ENCODE data around the gene AP2A1. TPM values are rescaled to one million over a fixed set of nuclear protein-coding genes. Genes with fewer than 3 reads are reported as not detected.

Gene AP2A1
- total and polyA plus RNA-seq, 2 donors (not counting 1 experiment from before 2014, with no cell fraction given): 64.2 to 95.0 TPM

GRCh38 chr19:49749771-49750170 is 17.0 kb upstream of the AP2A1 start:
- H3K4me2 ChIP-seq (ENCODE audit: extremely low read depth, insufficient read depth, low read length): no peak overlapping the region
- no peaks in the 10 kb centered on the region for H3K27me3 ChIP-seq (ENCODE audit: control insufficient read depth, insufficient read depth, low read length)
- no peaks in the 10 kb centered on the region for H3K9me3 ChIP-seq (ENCODE audit: control insufficient read depth, insufficient read depth, low read depth, low read length)
- H3K4me3 ChIP-seq (replicated peaks in 1 of 4; ENCODE audit: control extremely low read depth in 1 of 4, insufficient read depth in 1 of 4, low read depth in 3 of 4, low read length in 4 of 4): no peak overlapping the region
- no peak overlapping the region for H2AFZ ChIP-seq (ENCODE audit: low read length)
- no peak overlapping the region for H3K9ac ChIP-seq (ENCODE audit: insufficient read depth, low read length)
- no peaks in the 10 kb centered on the region for H3K36me3 ChIP-seq (ENCODE audit: control insufficient read depth, insufficient read depth, low read length)
- peak; percentile 29 to 46 for DNase-seq (ENCODE audit: low read depth in 2 of 2)
- H3K79me2 ChIP-seq (ENCODE audit: control insufficient read depth, insufficient read depth, low read length): no peaks in the 10 kb centered on the region
- H3K4me1 ChIP-seq (ENCODE audit: control insufficient read depth, extremely low read depth, insufficient read depth, low read length): no peaks in the 10 kb centered on the region
- no peaks in the 10 kb centered on the region for H4K20me1 ChIP-seq (ENCODE audit: control insufficient read depth, extremely low read depth, insufficient read depth, low read length)
- no peak overlapping the region for H3K27ac ChIP-seq (ENCODE audit: insufficient read depth, low read length)
- TF ChIP-seq, protein P1, sequence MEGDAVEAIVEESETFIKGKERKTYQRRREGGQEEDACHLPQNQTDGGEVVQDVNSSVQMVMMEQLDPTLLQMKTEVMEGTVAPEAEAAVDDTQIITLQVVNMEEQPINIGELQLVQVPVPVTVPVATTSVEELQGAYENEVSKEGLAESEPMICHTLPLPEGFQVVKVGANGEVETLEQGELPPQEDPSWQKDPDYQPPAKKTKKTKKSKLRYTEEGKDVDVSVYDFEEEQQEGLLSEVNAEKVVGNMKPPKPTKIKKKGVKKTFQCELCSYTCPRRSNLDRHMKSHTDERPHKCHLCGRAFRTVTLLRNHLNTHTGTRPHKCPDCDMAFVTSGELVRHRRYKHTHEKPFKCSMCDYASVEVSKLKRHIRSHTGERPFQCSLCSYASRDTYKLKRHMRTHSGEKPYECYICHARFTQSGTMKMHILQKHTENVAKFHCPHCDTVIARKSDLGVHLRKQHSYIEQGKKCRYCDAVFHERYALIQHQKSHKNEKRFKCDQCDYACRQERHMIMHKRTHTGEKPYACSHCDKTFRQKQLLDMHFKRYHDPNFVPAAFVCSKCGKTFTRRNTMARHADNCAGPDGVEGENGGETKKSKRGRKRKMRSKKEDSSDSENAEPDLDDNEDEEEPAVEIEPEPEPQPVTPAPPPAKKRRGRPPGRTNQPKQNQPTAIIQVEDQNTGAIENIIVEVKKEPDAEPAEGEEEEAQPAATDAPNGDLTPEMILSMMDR (conservative IDR thresholded peaks at IDR 0.05 in 1 of 2, IDR thresholded peaks at IDR 0.05 in 1 of 2; ENCODE audit: low read depth in 1 of 2, low read length in 2 of 2): no peak
- no peak for TF ChIP-seq EZH2 (IDR thresholded peaks at IDR 0.05; ENCODE audit: low read length, missing control alignments)

- TF ChIP-seq, protein P1 (conservative IDR thresholded peaks at IDR 0.05 in 1 of 2, IDR thresholded peaks at IDR 0.05 in 1 of 2; ENCODE audit: low read depth in 1 of 2, low read length in 2 of 2): no peak
- TF ChIP-seq EZH2 (IDR thresholded peaks at IDR 0.05; ENCODE audit: low read length, missing control alignments): no peak
- no peak overlapping the region for H3K4me2 ChIP-seq (ENCODE audit: extremely low read depth, insufficient read depth, low read length)
- no peaks in the 10 kb centered on the region for H3K79me2 ChIP-seq (ENCODE audit: control insufficient read depth, insufficient read depth, low read length)
- no peak overlapping the region for H3K4me3 ChIP-seq (replicated peaks in 1 of 4; ENCODE audit: control extremely low read depth in 1 of 4, insufficient read depth in 1 of 4, low read depth in 3 of 4, low read length in 4 of 4)
- H3K27me3 ChIP-seq (ENCODE audit: control insufficient read depth, insufficient read depth, low read length): no peaks in the 10 kb centered on the region
- H3K27ac ChIP-seq (ENCODE audit: insufficient read depth, low read length): no peak overlapping the region
- DNase-seq (ENCODE audit: low read depth in 2 of 2): no peak
- H3K9me3 ChIP-seq (ENCODE audit: control insufficient read depth, insufficient read depth, low read depth, low read length): no peaks in the 10 kb centered on the region
- H4K20me1 ChIP-seq (ENCODE audit: control insufficient read depth, extremely low read depth, insufficient read depth, low read length): no peaks in the 10 kb centered on the region
- no peak overlapping the region for H2AFZ ChIP-seq (ENCODE audit: low read length)
- no peaks in the 10 kb centered on the region for H3K36me3 ChIP-seq (ENCODE audit: control insufficient read depth, insufficient read depth, low read length)
- no peak overlapping the region for H3K9ac ChIP-seq (ENCODE audit: insufficient read depth, low read length)
- H3K4me1 ChIP-seq (ENCODE audit: control insufficient read depth, extremely low read depth, insufficient read depth, low read length): no peaks in the 10 kb centered on the region
These were observed 14.1 kb upstream of the AP2A1 start for GRCh38 chr19:49752701-49753100.

DNA sequence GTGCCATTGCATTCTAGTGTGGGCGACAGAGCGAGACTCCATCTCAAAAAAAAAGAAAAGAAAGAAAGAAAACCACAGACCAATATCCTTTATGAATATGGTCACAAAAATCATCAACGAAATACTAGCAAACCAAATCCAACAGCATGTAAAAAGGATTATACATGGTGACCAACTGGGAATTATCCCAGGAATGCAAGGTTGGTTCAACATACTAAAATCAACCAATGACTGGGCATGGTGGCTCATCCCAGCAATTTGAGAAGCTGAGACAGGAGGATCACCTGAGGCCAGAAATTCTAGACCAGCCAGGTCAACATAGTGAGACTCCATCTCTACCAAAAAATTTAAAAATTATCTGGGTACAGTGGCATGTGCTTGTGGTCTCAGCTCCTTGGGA is 10.8 kb upstream of the AP2A1 start:
- DNase-seq (ENCODE audit: low read depth in 2 of 2): no peak
- no peaks in the 10 kb centered on the region for H3K27me3 ChIP-seq (ENCODE audit: control insufficient read depth, insufficient read depth, low read length)
- peaks cover 8% of the 10 kb centered on the region for H3K4me1 ChIP-seq (ENCODE audit: control insufficient read depth, extremely low read depth, insufficient read depth, low read length)
- no peaks in the 10 kb centered on the region for H4K20me1 ChIP-seq (ENCODE audit: control insufficient read depth, extremely low read depth, insufficient read depth, low read length)
- no peaks in the 10 kb centered on the region for H3K36me3 ChIP-seq (ENCODE audit: control insufficient read depth, insufficient read depth, low read length)
- TF ChIP-seq, protein P1 (conservative IDR thresholded peaks at IDR 0.05 in 1 of 2, IDR thresholded peaks at IDR 0.05 in 1 of 2; ENCODE audit: low read depth in 1 of 2, low read length in 2 of 2): no peak
- no peak for TF ChIP-seq EZH2 (IDR thresholded peaks at IDR 0.05; ENCODE audit: low read length, missing control alignments)
- no peaks in the 10 kb centered on the region for H3K9me3 ChIP-seq (ENCODE audit: control insufficient read depth, insufficient read depth, low read depth, low read length)
- no peak overlapping the region for H3K4me2 ChIP-seq (ENCODE audit: extremely low read depth, insufficient read depth, low read length)
- H3K9ac ChIP-seq (ENCODE audit: insufficient read depth, low read length): no peak overlapping the region
- H3K27ac ChIP-seq (ENCODE audit: insufficient read depth, low read length): no peak overlapping the region
- H3K79me2 ChIP-seq (ENCODE audit: control insufficient read depth, insufficient read depth, low read length): no peaks in the 10 kb centered on the region
- no peak overlapping the region for H3K4me3 ChIP-seq (replicated peaks in 1 of 4; ENCODE audit: control extremely low read depth in 1 of 4, insufficient read depth in 1 of 4, low read depth in 3 of 4, low read length in 4 of 4)
- no peak overlapping the region for H2AFZ ChIP-seq (ENCODE audit: low read length)

Data from fibroblast of lung (primary cell).